GM13976 (cell line): ENCODE data around the gene LPP.

Experiments used
- DNase-seq: peaks from one replicate; pipeline ENCODE4 v3.0.0; 2012; ENCODE audit warnings: low spot score
- CTCF ChIP-seq: IDR thresholded peaks from 2 replicates; pipeline ENCODE4 v1.5.1; 2012; ENCODE audit warnings: borderline replicate concordance, mild to moderate bottlenecking; ENCODE audit not compliant: insufficient read depth; ENCODE audit errors: extremely low read depth, missing control alignments, control extremely low read depth
- in situ Hi-C: fragments of 300-500 bp; cut with MboI; formaldehyde crosslinking; loops from one replicate; pipeline ENCODE4 v1.12.0; 2022; ENCODE audit warnings: low sequenced_read_pairs, mixed read lengths, inconsistent platforms; ENCODE audit not compliant: unreplicated experiment

LPP gene

GRCh38 chr3:188134079-188134478 lies 19.9 kb upstream of the LPP start:
- TF ChIP-seq CTCF = no peak
- no peak for DNase-seq
- in situ Hi-C loops = no loop called here

- no peak for DNase-seq
- no peak for TF ChIP-seq CTCF
- in situ Hi-C loops = no loop called here
Measured at GRCh38 chr3:188134856-188135255, 19.1 kb upstream of the LPP start.

- DNase-seq = no peak
- in situ Hi-C loops = no loop called here
- TF ChIP-seq CTCF = no peak
Measured at GRCh38 chr3:188135271-188135670, 18.7 kb upstream of the LPP start.

GRCh38 chr3:188137051-188137450 lies 16.9 kb upstream of the LPP start:
- in situ Hi-C loops = no loop called here
- DNase-seq = no peak
- TF ChIP-seq CTCF = no peak

- DNase-seq = no peak
- TF ChIP-seq CTCF = no peak
- in situ Hi-C loops = no loop called here
Measured at GRCh38 chr3:188139466-188139865, 14.5 kb upstream of the LPP start.

- no peak for TF ChIP-seq CTCF
- DNase-seq = no peak
- in situ Hi-C loops = no loop called here
Measured at GRCh38 chr3:188146219-188146618, 7.7 kb upstream of the LPP start.

- no peak for DNase-seq
- TF ChIP-seq CTCF = no peak
- in situ Hi-C loops = no loop called here
Measured at GRCh38 chr3:188147782-188148181, 6.2 kb upstream of the LPP start.
